OCI-LY7 (cell line): Measurements from ENCODE around the gene SLAMF6.

Source experiments
- EZH2phosphoT487 ChIP-seq: fragments of 200-600 bp; sonication (generic); IDR thresholded peaks from 2 replicates; pipeline ENCODE4 v1.6.1; 2018; ENCODE audit warnings: low read depth, borderline replicate concordance, mild to moderate bottlenecking, mixed run types, antibody characterized with exemption, low read length, moderate library complexity, mixed read lengths
- TF ChIP-seq, protein P1 (sequence below): fragments of 200-600 bp; sonication (generic); conservative IDR thresholded peaks from 2 replicates; pipeline ENCODE4 v1.5.1; 2014; ENCODE audit warnings: mild to moderate bottlenecking, antibody characterized with exemption, low read length, moderate library complexity, mixed read lengths

DNA sequence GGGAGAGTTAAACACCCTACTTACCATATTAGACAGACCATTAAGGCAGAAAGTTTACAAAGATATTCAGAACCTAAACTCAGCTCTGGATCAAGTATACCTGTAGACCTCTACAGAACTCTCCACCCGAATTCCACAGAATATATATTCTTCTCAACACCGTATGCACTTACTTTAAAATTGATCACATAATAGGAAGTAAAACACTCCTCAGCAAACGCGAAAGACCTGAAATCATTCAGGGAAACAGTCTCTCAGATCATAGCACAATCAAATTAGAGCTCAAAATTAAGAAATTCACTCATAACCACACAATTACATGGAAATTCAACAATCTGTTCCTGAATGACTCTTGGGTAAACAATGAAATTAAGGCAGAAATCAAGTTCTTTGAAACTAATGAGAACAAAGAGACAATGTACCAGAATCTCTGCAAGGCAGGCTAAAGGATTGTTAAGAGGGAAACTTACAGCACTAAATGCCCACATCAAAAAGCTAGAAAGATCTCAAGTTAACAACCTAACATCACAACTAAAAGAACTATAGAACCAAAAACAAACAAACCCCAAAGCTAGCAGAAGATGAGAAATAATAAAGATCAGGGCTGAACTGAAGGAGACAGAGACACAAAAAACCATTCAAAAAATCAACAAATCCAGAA is 37.1 kb upstream of the SLAMF6 start:
- TF ChIP-seq, protein P1, sequence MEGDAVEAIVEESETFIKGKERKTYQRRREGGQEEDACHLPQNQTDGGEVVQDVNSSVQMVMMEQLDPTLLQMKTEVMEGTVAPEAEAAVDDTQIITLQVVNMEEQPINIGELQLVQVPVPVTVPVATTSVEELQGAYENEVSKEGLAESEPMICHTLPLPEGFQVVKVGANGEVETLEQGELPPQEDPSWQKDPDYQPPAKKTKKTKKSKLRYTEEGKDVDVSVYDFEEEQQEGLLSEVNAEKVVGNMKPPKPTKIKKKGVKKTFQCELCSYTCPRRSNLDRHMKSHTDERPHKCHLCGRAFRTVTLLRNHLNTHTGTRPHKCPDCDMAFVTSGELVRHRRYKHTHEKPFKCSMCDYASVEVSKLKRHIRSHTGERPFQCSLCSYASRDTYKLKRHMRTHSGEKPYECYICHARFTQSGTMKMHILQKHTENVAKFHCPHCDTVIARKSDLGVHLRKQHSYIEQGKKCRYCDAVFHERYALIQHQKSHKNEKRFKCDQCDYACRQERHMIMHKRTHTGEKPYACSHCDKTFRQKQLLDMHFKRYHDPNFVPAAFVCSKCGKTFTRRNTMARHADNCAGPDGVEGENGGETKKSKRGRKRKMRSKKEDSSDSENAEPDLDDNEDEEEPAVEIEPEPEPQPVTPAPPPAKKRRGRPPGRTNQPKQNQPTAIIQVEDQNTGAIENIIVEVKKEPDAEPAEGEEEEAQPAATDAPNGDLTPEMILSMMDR = no peak
- TF ChIP-seq EZH2phosphoT487 = no peak
